Liver (tissue), 9 donors: ENCODE measurements around the gene KRT83. TPM values are rescaled to one million over a fixed set of nuclear protein-coding genes. Genes with fewer than 3 reads are reported as not detected.
"Not testable (repeated sequence)": the region's sequence is repeated elsewhere in the genome, so short reads cannot be mapped to it uniquely, and the experiment has no call there.

Experiments
- DNase-seq: peaks from one replicate; pipeline ENCODE4 v3.0.0-alpha.2; 2017; ENCODE audit warnings: low spot score
- H3K27ac ChIP-seq, 2 donors: one replicate each; pipeline ENCODE4 v1.7.0; 2013; ENCODE audit warnings: inconsistent platforms in 2 of 2, low read length in 2 of 2, control low read depth in 1 of 2, low read depth in 1 of 2, mild to moderate bottlenecking in 1 of 2
- H3K27me3 ChIP-seq, 4 donors: one replicate each; pipeline versions ENCODE4 v1.6.1 to v1.7.0; 2013; ENCODE audit warnings: low read length in 3 of 4, inconsistent platforms in 1 of 4, mild to moderate bottlenecking in 1 of 4, moderate library complexity in 1 of 4; ENCODE audit not compliant: control insufficient read depth in 4 of 4, insufficient read depth in 4 of 4
- H3K36me3 ChIP-seq, 4 donors: one replicate each; pipeline versions ENCODE4 v1.6.1 to v1.7.0; 2013; ENCODE audit warnings: low read length in 3 of 4, mild to moderate bottlenecking in 3 of 4, low read depth in 1 of 4, moderate library complexity in 1 of 4; ENCODE audit not compliant: control insufficient read depth in 4 of 4, insufficient read depth in 3 of 4
- H3K4me1 ChIP-seq, 4 donors: one replicate each; pipeline versions ENCODE4 v1.6.1 to v1.7.0; 2013; ENCODE audit warnings: low read length in 3 of 4, mild to moderate bottlenecking in 3 of 4, moderate library complexity in 1 of 4; ENCODE audit not compliant: control insufficient read depth in 4 of 4, insufficient read depth in 4 of 4
- H3K4me3 ChIP-seq, 3 donors: one replicate each; pipeline versions ENCODE4 v1.6.1 to v1.7.0; 2013; ENCODE audit warnings: low read length in 3 of 3, control low read depth in 1 of 3, low read depth in 1 of 3, mild to moderate bottlenecking in 1 of 3
- H3K9ac ChIP-seq, 2 donors: one replicate each; pipeline ENCODE4 v1.7.0; 2013; ENCODE audit warnings: low read length in 2 of 2, mild to moderate bottlenecking in 2 of 2, moderate library complexity in 2 of 2, control low read depth in 1 of 2, low read depth in 1 of 2
- H3K9me3 ChIP-seq, 4 donors: one replicate each; pipeline versions ENCODE4 v1.6.1 to v1.7.0; 2013; ENCODE audit warnings: low read length in 3 of 4; ENCODE audit not compliant: control insufficient read depth in 4 of 4
- EGR1 ChIP-seq, 2 donors: IDR thresholded peaks; 2 replicates each; pipeline ENCODE4 v1.6.1; 2016 to 2018; ENCODE audit warnings: antibody characterized with exemption in 2 of 2, low read depth in 2 of 2
- FOXA1 ChIP-seq: IDR thresholded peaks from 2 replicates; pipeline ENCODE4 v1.6.1; 2016; ENCODE audit warnings: antibody characterized with exemption
- FOXA2 ChIP-seq: IDR thresholded peaks from 2 replicates; pipeline ENCODE4 v1.6.1; 2016; ENCODE audit warnings: antibody characterized with exemption
- GABPA ChIP-seq, 2 donors: IDR thresholded peaks in 1 of 2; conservative IDR thresholded peaks in 1 of 2; 2 replicates each; pipeline ENCODE4 v1.6.1; 2016; ENCODE audit warnings: antibody characterized with exemption in 2 of 2, mild to moderate bottlenecking in 1 of 2, moderate library complexity in 1 of 2
- HNF4A ChIP-seq, 2 donors: conservative IDR thresholded peaks; 2 replicates each; pipeline ENCODE4 v1.6.1; 2016; ENCODE audit warnings: antibody characterized with exemption in 2 of 2, mild to moderate bottlenecking in 2 of 2
- HNF4G ChIP-seq: IDR thresholded peaks from 2 replicates; pipeline ENCODE4 v1.6.1; 2016; ENCODE audit warnings: antibody characterized with exemption
- NR2F2 ChIP-seq: IDR thresholded peaks from 2 replicates; pipeline ENCODE4 v1.6.1; 2016; ENCODE audit warnings: antibody characterized with exemption
- RAD21 ChIP-seq, 2 donors: IDR thresholded peaks; 2 replicates each; pipeline ENCODE4 v1.6.1; 2016; ENCODE audit warnings: antibody characterized with exemption in 2 of 2, mild to moderate bottlenecking in 2 of 2
- RXRA ChIP-seq, 2 donors: IDR thresholded peaks; 2 replicates each; pipeline ENCODE4 v1.6.1; 2017 to 2018; ENCODE audit warnings: antibody characterized with exemption in 2 of 2, mild to moderate bottlenecking in 1 of 2
- SP1 ChIP-seq: IDR thresholded peaks from 2 replicates; pipeline ENCODE4 v1.6.1; 2018; ENCODE audit warnings: antibody characterized with exemption, mild to moderate bottlenecking
- TAF1 ChIP-seq: conservative IDR thresholded peaks from 2 replicates; pipeline ENCODE4 v1.6.1; 2016; ENCODE audit warnings: antibody characterized with exemption, mild to moderate bottlenecking
- WGBS: extraction: QIAGEN DNeasy Blood & Tissue Kit; methylation state at CpG from one replicate; pipeline ENCODE4 v1.1.7; 2013; 5-methylcytosine and 5-hydroxymethylcytosine counted together
- polyA plus RNA-seq, 2 donors: library from polyadenylated mRNA; stranded (reverse) in 1 of 2; unstranded in 1 of 2; fragments of 200-250 nt in 1 of 2; fragments of >200 nt in 1 of 2; fragmentation: Nextera tagmentation in 1 of 2; extraction: Ambion mirVana in 1 of 2; gene quantifications; one replicate each; pipeline versions ENCODE4 v1.2.1 to v1.2.3, GENCODE V29; 2013 to 2015
- total RNA-seq, 2 donors: library from RNA; depleted of rRNA; stranded (reverse); fragments of >200 nt; gene quantifications; one replicate each; pipeline ENCODE4 v1.2.3, GENCODE V29; 2014
- TF ChIP-seq, protein P1 (sequence below): fragments of 150-350 bp; IDR thresholded peaks from 2 replicates; pipeline ENCODE4 v1.5.1; 2017; ENCODE audit warnings: improper control_type of control experiment, low read depth, low read length; ENCODE audit not compliant: missing input control
- TF ChIP-seq, protein P2 (sequence below): IDR thresholded peaks from 2 replicates; pipeline ENCODE4 v1.6.1; 2016; ENCODE audit warnings: antibody characterized with exemption
- TF ChIP-seq, protein P3 (sequence below): IDR thresholded peaks from 2 replicates; pipeline ENCODE4 v1.6.1; 2016; ENCODE audit warnings: antibody characterized with exemption, mild to moderate bottlenecking
- TF ChIP-seq, protein P4 (sequence below): IDR thresholded peaks from 2 replicates; pipeline ENCODE4 v1.6.1; 2016; ENCODE audit warnings: antibody characterized with exemption
- donor health status: healthy.
- donor health status: healthy.
- donor health status: healthy.
- donor health status: healthy.
- donor health status: healthy.

Gene KRT83
- total and polyA plus RNA-seq, 4 donors, result not detected

- H3K4me1 ChIP-seq, result peaks cover 0 to 12% (median 3%) of the 10 kb centered on the region in 4 donors
- H3K36me3 ChIP-seq, result no peaks in the 10 kb centered on the region
- no peak overlapping the region for H3K9ac ChIP-seq
- DNase-seq, result no peak
- H3K4me3 ChIP-seq, result no peak overlapping the region
- H3K9me3 ChIP-seq, result no peaks in the 10 kb centered on the region
- no peak for TF ChIP-seq HNF4A (conservative IDR thresholded peaks at IDR 0.05)
- TF ChIP-seq GABPA (IDR thresholded peaks at IDR 0.05 in 1 of 2, conservative IDR thresholded peaks at IDR 0.05 in 1 of 2), result no peak
- no peak for TF ChIP-seq RXRA (IDR thresholded peaks at IDR 0.05)
- TF ChIP-seq RAD21 (IDR thresholded peaks at IDR 0.05), result no peak
- TF ChIP-seq SP1, result no peak
- TF ChIP-seq, protein P1, sequence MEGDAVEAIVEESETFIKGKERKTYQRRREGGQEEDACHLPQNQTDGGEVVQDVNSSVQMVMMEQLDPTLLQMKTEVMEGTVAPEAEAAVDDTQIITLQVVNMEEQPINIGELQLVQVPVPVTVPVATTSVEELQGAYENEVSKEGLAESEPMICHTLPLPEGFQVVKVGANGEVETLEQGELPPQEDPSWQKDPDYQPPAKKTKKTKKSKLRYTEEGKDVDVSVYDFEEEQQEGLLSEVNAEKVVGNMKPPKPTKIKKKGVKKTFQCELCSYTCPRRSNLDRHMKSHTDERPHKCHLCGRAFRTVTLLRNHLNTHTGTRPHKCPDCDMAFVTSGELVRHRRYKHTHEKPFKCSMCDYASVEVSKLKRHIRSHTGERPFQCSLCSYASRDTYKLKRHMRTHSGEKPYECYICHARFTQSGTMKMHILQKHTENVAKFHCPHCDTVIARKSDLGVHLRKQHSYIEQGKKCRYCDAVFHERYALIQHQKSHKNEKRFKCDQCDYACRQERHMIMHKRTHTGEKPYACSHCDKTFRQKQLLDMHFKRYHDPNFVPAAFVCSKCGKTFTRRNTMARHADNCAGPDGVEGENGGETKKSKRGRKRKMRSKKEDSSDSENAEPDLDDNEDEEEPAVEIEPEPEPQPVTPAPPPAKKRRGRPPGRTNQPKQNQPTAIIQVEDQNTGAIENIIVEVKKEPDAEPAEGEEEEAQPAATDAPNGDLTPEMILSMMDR, result no peak
- TF ChIP-seq, protein P2, sequence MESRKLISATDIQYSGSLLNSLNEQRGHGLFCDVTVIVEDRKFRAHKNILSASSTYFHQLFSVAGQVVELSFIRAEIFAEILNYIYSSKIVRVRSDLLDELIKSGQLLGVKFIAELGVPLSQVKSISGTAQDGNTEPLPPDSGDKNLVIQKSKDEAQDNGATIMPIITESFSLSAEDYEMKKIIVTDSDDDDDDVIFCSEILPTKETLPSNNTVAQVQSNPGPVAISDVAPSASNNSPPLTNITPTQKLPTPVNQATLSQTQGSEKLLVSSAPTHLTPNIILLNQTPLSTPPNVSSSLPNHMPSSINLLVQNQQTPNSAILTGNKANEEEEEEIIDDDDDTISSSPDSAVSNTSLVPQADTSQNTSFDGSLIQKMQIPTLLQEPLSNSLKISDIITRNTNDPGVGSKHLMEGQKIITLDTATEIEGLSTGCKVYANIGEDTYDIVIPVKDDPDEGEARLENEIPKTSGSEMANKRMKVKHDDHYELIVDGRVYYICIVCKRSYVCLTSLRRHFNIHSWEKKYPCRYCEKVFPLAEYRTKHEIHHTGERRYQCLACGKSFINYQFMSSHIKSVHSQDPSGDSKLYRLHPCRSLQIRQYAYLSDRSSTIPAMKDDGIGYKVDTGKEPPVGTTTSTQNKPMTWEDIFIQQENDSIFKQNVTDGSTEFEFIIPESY, result no peak
- TF ChIP-seq, protein P3, sequence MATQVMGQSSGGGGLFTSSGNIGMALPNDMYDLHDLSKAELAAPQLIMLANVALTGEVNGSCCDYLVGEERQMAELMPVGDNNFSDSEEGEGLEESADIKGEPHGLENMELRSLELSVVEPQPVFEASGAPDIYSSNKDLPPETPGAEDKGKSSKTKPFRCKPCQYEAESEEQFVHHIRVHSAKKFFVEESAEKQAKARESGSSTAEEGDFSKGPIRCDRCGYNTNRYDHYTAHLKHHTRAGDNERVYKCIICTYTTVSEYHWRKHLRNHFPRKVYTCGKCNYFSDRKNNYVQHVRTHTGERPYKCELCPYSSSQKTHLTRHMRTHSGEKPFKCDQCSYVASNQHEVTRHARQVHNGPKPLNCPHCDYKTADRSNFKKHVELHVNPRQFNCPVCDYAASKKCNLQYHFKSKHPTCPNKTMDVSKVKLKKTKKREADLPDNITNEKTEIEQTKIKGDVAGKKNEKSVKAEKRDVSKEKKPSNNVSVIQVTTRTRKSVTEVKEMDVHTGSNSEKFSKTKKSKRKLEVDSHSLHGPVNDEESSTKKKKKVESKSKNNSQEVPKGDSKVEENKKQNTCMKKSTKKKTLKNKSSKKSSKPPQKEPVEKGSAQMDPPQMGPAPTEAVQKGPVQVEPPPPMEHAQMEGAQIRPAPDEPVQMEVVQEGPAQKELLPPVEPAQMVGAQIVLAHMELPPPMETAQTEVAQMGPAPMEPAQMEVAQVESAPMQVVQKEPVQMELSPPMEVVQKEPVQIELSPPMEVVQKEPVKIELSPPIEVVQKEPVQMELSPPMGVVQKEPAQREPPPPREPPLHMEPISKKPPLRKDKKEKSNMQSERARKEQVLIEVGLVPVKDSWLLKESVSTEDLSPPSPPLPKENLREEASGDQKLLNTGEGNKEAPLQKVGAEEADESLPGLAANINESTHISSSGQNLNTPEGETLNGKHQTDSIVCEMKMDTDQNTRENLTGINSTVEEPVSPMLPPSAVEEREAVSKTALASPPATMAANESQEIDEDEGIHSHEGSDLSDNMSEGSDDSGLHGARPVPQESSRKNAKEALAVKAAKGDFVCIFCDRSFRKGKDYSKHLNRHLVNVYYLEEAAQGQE, result no peak
- no peak for TF ChIP-seq FOXA2
- no peak for TF ChIP-seq FOXA1
- no peak overlapping the region for H3K27ac ChIP-seq
- H3K27me3 ChIP-seq, result peaks cover 0 to 8% (median 3%) of the 10 kb centered on the region in 4 donors
- 93% methylated on average over 2 of the region's 2 CpGs for WGBS
Observed at GRCh38 chr12:52306731-52307130, 14.5 kb downstream of the KRT83 start.

- Histone ChIP-seq H3K9me3 (no peaks in the 10 kb centered on the region), H3K4me1 (peaks cover 0 to 12% (median 3%) of the 10 kb centered on the region in 4 donors), H3K27me3 (peaks cover 0 to 8% (median 3%) of the 10 kb centered on the region in 4 donors), H3K9ac (no peak overlapping the region), H3K27ac (no peak overlapping the region), H3K4me3 (no peak overlapping the region), H3K36me3 (no peaks in the 10 kb centered on the region)
- TF ChIP-seq RAD21 (IDR thresholded peaks at IDR 0.05) (no peak), GABPA (IDR thresholded peaks at IDR 0.05 in 1 of 2, conservative IDR thresholded peaks at IDR 0.05 in 1 of 2) (no peak), EGR1 (IDR thresholded peaks at IDR 0.05; ENCODE audit: low read depth in 2 of 2) (no peak), NR2F2 (no peak), HNF4G (no peak), HNF4A (conservative IDR thresholded peaks at IDR 0.05) (no peak), TAF1 (no peak)
- TF ChIP-seq, protein P1, result no peak
- TF ChIP-seq, protein P4, sequence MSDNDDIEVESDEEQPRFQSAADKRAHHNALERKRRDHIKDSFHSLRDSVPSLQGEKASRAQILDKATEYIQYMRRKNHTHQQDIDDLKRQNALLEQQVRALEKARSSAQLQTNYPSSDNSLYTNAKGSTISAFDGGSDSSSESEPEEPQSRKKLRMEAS, result no peak
- no peak for DNase-seq
- WGBS, result 73% methylated on average over 11 of the region's 11 CpGs
Observed at GRCh38 chr12:52305921-52306705, 15.1 kb downstream of the KRT83 start.

- DNase-seq, H3K9ac ChIP-seq, H3K9me3 ChIP-seq, H3K27ac ChIP-seq, H3K4me3 ChIP-seq, H3K27me3 ChIP-seq, H3K36me3 ChIP-seq: not testable (repeated sequence)
- 85% methylated on average over 15 of the region's 15 CpGs for WGBS
- peaks cover 0 to 12% (median 3%) of the 10 kb centered on the region in 4 donors for H3K4me1 ChIP-seq
Observed at GRCh38 chr12:52304941-52305411, 16.2 kb downstream of the KRT83 start.
